Measurements from ENCODE around the gene SRD5A3. TPM values are rescaled to one million over a fixed set of nuclear protein-coding genes. Genes with fewer than 3 reads are reported as not detected.
"Not testable (repeated sequence)": the region's sequence is repeated elsewhere in the genome, so short reads cannot be mapped to it uniquely, and the experiment has no call there.

The SRD5A3 gene
- total RNA-seq, 1 donor from 2014 or later = 9.1 TPM

DNA sequence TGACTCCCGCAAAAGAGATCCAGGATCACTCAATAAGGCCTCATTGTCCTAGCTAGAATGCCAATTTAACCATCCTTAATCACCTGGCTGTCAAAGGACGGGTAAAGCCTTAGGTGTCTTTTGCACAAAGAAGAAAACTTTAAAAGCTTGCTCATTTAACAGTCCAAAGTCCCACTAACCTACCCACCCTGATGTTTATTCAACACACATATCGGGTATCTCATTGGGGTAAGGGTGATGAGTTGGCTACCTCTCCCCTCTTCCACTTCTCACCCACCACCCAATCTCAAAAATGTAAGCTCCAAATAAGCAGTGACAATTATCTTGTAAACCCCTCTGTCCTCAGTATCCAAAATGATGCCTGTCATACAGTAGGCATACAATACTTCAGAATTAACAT lies 988 bp upstream of the SRD5A3 start:
- DNase-seq (ENCODE audit: low read depth in 2 of 2) = no peak

DNA sequence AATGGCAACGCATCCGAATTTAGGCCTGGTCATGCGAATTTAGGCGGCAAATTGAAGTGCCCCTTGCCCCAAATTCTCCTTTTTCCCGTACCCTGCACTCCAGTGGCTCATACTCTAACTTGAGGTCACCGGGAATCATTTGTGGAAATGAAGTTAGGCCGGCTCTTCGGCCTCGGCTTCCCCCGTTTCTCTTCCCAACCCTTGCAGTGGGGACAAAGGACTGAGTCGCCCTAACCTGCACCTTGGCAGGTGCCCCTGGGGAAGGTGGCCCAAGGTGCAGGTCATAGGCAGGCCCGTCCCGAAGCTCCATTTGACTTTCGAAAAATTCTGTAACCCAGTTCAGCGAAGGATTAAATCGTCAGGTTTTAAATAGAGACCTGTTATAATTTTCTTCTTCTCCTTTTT lies 811 bp downstream of the SRD5A3 start:
- no peak for DNase-seq (ENCODE audit: low read depth in 2 of 2)

DNA sequence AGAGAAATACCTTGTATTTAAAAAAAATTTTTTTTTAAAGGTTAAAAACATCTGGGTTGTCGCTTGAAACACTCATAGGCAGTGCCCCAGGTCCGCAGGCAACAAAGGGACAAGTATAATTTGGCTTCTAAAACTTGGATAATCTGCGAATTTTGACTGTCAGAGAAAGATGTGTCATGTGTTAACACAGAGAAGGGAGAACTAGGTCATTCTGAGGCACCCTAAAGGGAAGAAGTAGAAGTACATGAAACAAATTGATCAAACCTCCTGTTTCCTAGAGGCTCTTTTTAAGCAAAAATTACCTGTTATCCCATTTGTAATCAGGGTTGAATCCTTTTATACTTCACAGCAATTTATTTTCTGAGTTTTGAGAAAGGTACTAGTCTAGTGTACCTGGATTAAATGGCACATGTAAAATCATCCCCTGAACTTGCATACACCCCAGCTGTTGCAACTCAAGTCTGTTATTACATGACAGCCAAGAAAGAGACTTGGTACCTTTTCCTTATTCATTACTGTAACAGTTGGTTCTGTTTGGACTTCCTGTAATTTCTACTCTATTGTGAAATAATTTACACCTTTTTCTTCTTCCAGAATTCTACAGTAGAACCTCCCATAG lies 1.7 kb downstream of the SRD5A3 start:
- DNase-seq (ENCODE audit: low read depth in 2 of 2) = no peak

DNA sequence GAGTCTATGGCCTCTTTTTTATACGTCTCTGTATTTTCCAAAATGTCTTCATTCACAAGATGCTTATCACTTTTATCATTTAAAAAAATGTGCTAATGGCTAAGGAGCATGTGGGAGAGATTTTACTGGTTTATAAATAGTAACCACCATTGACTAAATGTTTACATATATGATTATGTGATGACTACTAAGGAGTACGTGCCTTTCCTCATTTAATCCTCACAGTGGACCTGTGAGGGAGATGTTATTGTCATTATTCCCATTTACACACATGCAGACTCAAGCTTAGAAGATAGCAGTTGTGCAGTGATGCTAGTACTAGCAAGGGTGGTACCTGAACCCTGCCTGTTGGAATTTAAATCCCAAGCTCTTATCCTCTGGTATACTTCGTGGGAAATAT lies 2.4 kb downstream of the SRD5A3 start:
- DNase-seq (ENCODE audit: low read depth in 2 of 2) = no peak

DNA sequence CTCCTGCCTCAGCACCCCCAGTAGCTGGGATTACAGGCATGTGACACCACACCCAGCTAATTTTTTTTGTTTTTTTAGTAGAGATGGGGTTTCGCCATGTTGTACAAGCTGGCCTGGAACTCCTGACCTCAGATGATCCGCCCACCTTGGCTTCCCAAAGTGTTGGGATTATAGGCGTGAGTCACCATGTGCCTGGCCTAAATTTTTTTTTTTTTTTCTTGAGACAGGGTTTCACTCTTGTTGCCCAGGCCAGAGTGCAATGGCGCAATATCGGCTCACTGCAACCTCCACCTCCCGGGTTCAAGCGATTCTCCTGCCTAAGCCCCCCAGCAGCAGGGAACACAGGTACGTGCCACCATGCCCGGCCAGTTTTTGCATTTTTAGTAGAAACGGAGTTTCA lies 4.8 kb downstream of the SRD5A3 start:
- not testable (repeated sequence) for DNase-seq (ENCODE audit: low read depth in 2 of 2)

DNA sequence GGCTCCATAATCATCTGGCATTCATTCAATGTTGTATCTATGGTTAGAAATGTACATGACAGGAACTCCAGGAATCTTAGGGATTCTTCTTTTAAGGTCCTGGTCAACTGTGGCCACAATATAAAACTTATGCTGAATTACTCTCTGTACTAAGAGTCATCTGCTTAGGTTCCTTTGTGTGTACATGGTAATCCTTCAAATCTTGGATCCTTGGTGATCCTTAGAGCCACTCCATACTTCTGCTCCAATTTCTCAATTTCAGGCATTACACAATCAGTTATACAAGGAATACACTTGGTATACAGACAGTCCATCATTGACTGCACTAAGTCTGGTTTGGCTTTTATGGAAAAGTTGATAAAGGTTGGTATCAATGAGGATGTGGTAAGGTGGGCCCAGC lies 5.8 kb downstream of the SRD5A3 start:
- no peak for DNase-seq (ENCODE audit: low read depth in 2 of 2)

DNA sequence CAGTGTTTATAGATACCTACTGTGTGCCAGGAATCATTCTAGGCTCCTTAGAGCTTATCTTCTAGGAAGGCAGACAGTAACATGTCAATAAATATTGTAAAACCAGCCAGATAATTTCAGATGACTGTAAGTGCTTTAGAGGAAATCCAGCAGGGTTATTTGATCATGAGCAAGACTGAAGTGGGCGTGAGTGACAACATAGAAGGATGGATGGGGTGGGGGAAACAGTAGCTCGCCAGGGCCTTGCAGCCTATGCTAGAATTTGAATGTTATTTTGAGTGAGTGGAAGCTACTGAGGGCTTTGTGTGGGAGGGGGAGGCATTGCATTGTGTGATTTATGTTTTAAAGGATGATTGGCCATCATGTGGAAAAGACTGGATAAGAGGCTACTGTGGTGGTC lies 6.7 kb downstream of the SRD5A3 start:
- no peak for DNase-seq (ENCODE audit: low read depth in 2 of 2)

DNA sequence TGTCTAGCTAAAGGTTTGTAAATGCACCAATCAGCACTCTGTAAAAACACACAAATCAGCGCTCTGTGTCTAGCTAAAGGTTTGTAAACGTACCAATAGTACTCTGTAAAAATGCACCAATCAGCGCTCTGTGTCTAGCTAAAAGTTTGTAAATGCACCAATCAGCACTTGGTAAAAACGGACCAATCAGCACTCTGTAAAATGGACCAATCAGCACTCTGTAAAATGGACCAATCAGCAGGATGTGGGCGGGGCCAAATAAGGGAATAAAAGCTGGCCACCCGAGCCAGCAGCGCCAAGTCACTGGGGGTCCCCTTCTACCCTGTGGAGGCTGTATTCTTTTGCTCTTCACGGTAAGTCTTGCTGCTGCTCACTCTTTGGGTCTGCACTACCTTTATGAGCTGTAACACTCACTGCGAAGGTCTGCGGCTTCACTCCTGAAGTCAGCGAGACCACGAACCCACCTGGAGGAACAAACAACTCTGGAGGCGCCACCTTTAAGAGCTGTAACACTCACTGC lies 7.2 kb downstream of the SRD5A3 start:
- DNase-seq (ENCODE audit: low read depth in 2 of 2) = not testable (repeated sequence)

DNA sequence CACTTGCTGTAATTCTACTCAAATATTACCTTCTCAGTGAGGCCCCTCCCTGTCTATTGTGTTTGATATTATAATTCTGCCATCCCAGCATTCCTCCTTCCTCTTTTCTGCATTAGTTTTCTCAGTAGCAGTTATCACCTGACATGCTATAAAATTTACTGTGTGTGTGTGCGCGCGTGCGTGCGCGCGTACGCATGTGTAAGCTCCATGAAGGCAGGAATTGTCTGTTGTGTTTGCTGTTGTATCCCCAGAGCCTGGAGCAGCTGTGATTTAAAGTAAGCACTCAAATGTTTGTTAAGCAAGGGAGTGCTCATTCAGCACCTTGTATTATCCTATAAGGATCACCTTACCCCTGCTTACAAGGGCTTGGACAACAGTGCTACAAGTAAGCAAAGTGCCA lies 8.6 kb downstream of the SRD5A3 start:
- no peak for DNase-seq (ENCODE audit: low read depth in 2 of 2)

DNA sequence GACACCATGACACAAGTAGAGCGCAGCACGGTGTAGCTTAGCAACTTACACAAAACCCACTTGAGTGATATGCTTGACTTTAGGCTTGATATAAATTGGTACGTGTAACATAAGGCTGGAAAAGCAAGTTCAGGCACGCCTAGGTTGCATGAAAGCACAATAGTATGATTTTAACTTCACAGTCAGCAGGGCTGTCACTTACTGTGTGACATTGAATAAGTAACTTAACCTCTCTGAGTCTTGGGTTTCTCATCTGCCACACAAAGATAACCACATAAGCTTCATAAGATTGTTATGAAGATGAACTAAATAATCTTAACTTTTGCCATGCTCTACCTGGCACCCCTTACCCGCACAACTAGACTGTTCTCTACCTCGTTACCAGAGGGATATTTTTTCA lies 9.5 kb downstream of the SRD5A3 start:
- DNase-seq (ENCODE audit: low read depth in 2 of 2) = no peak

DNA sequence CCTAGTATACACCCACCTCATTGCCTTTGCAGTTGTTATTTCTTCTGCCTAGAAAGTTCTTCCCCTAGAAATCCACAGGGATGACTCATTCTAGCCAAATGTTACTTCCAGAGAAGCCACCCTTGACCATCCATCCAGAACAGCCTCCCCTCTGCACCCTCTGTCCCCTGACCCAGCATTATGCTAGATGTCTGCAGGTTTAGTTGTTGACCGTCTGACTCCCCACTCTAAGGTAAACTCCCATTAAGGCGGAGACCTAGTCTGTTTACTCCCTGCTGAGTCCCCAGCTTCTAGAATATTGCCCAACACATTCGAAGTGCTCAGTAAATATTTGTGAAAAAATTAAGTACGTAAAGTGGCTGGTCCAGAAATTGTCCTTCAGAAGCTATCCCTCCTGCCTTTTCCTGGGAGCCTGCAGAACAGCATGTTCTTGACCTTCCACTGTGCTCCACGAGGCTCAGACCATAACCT lies 11.0 kb downstream of the SRD5A3 start:
- DNase-seq (ENCODE audit: low read depth in 2 of 2) = no peak

DNA sequence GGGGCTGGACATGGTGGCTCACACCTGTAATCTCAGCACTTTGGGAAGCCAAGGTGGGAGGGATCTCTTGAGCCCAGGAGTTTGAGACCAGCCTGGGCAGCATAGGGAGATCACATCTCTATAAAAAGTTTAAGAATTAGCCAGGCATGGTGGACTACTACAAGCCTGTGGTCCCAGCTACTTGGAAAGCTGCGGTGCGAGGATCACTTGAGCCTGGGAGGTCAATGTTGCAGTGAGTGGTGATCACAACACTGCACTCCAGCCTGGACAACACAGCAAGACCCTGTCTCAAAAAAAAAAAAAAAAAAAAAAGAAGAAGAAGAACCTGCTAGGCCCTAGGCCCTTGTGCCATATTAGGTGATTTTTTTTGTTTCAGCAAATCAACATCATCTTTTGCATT lies 12.2 kb downstream of the SRD5A3 start:
- no peak for DNase-seq (ENCODE audit: low read depth in 2 of 2)

DNA sequence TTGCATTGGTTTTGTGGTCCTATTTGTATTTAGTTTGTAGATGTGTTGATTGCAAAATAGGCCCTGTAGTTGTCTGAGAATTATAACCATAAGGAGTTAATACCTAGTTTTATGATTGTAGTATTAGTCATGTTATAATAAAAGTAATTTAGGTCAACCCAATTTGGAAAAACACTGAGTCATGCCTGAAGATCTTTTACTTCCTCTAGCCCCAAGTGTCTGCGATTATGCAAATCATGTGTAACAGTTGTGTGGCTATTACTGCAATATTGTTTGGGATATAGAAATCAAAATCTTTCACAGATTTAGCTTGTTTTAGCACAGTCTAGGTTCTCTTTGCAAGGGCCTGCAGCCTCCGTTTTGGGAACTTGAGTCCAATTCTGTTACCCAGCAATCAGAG lies 12.6 kb downstream of the SRD5A3 start:
- peak in 1 of 2 donors; percentile 81 for DNase-seq (ENCODE audit: low read depth in 2 of 2)

DNA sequence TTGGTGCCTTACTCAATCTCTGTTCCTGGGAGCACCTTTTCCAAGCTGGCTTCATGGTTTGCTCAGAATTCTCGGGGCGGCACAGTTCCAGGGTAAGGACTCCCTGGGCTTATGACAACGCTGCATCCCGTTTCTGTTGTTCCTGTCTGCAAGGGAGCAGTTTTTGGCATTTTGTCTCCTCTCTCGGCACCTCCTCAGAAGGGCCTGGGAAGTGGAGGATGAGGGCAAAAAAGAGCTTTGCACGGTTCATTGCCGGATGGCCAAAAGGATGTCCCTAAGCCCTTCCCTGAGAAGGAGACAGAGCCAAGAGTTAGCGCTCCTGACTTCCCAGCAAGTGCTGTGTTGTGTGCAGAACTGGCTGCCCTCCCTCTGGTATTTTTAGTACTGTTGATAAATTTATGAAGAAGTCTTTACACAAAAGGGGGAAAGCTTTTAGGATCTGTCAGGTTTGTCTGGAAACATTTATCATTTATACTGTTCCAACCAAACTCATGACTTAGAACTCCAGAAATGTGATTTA lies 13.4 kb downstream of the SRD5A3 start:
- DNase-seq (ENCODE audit: low read depth in 2 of 2) = no peak

DNA sequence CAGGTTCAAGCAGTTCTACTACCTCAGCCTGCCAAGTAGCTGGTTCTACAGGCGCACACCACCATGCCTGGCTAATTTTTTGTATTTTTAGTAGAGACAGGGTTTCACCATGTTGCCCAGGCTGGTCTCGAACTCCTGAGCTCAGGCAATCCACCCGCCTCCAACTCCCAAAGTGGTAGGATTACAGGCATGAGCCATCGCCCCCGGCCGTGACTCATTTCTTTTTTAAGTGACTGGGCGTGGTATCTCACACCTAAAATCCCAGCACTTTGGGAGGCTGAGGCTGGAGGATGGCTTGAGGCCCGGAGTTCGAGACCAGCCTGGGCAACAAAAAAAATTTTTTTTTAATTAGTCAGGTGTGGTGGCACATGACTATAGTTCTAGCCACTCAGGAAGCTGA lies 16.9 kb downstream of the SRD5A3 start:
- DNase-seq (ENCODE audit: low read depth in 2 of 2) = not testable (repeated sequence)

DNA sequence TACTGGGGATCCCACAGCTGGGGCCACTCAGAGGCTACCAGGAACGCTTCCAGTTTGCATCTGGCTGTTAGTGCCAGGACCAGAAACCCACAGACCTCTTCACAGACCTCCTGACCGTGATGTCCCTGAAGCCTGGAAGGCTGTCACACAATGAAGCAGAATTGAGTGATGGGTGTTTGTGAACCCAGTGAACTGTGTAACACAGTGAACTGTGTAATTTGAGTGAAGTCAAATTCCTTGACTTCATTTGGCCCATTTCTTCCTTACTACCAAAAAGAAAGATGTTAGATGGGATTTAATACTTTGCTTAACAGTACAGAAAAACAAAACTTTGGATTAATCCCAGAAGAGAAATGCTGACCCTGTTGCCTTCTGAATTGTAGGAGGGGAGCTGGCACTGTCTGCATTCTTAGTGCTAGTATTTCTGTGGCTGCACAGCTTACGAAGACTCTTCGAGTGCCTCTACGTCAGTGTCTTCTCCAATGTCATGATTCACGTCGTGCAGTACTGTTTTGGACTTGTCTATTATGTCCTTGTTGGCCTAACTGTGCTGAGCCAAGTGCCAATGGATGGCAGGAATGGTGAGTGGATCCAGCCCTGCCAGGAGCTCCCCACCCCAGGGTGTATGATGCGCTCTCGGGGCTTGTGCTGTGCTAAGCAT lies 17.8 kb downstream of the SRD5A3 start:
- no peak for DNase-seq (ENCODE audit: low read depth in 2 of 2)

DNA sequence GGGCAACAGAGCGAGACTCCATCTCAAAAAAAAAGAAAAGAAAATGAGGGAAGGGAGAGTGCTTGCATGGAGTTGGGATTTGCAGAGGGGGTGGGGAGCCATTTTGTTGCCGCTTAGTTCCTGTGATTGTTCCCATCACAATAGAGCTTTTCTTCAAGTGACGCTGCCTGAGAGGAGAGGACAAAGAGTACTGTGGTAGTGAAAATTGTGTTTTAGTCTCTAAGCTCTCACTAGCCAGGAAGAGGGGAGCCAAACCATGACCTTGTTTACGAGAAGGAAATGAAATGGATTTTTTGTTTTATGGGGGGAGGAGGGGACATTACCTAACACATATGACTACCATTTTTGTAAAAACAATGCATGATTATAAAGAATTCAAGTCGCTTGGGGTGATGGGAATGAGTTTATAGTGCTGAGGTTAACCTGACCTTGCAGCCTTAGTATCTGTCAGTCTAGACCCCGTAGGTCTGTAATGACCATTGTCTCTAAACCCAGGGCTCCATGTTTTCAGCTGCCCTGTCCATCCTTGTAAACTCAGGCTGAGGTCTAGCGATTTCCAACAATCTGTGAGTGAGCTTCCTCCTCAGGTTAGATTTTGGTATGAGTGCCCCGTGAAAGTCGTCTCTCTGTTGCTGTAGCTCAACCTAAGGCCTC lies 18.8 kb downstream of the SRD5A3 start:
- peak; percentile 58 to 83 for DNase-seq (ENCODE audit: low read depth in 2 of 2)

DNA sequence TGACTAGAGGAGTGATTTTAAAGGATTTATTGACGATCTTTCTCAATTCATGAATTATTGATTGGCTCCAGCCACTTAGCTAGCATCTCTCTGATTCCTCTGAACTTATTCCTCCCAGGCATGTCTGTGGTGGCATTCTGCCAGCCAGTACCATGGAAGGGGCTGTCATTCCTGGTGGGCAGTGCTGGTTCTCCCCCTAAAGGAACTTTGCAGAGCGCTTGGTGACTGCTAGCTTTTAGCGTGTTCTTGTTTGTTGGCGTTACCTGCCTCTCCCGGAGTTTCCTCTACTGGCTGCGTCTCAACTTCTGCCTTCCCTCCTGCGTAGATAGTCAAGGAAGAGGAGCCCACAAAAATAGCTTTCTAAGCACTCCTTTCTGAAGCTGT lies 19.3 kb downstream of the SRD5A3 start:
- DNase-seq (ENCODE audit: low read depth in 2 of 2) = no peak

DNA sequence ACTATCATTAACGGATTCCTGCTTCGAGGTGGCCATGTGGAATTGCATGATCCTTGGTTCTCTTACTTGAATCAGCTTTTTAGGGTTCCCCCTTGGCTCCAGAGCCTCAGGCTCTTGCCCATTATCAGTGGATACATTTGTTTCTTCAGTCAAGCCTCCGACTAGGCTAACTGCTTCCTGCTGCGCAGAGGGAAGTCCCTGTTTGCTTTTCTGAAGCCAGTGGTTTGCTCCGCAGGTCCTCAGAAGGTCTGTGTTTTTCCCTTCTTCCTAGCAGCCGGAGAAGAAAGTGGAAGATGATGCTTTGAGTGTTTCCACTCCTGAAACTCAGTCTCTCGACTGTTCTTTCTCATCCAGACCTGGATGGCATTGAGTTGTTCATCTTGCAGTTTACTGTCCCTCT lies 20.6 kb downstream of the SRD5A3 start:
- DNase-seq (ENCODE audit: low read depth in 2 of 2) = no peak

DNA sequence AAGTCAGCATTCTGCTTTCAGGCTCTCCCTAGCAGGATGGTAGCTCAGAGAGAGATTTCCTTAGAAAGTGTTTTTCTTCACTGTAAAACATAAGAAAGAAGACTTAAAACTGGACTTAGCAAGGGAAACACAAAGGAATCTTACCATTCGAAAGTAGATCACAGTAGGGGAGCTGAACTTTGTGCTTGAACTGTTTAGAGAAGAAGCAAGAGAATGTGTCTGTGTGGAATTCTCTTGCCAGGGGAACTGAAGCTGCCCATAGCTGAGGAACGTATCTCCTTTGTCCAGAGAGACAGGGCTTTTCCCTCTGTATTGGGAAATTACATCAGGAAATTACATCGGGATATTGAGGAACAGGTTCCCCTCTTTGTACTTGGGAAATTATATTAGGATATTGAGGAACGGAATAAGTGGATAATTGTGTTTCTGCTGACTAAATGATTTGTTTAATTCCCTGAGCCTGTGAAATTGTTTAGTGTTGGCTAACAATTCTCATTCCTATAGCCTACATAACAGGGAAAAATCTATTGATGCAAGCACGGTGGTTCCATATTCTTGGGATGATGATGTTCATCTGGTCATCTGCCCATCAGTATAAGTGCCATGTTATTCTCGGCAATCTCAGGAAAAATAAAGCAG lies 21.2 kb downstream of the SRD5A3 start:
- DNase-seq (ENCODE audit: low read depth in 2 of 2) = no peak

DNA sequence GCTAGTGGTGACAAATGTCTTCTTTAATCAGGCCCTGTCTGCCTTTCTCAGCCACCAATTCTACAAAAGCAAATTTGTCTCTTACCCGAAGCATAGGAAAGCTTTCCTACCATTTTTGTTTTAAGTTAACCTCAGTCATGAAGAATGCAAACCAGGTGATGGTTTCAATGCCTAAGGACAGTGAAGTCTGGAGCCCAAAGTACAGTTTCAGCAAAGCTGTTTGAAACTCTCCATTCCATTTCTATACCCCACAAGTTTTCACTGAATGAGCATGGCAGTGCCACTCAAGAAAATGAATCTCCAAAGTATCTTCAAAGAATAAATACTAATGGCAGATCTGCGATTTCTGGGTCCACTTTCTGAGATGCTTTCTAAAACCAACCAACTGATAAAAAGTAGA lies 23.9 kb downstream of the SRD5A3 start:
- no peak for DNase-seq (ENCODE audit: low read depth in 2 of 2)

DNA sequence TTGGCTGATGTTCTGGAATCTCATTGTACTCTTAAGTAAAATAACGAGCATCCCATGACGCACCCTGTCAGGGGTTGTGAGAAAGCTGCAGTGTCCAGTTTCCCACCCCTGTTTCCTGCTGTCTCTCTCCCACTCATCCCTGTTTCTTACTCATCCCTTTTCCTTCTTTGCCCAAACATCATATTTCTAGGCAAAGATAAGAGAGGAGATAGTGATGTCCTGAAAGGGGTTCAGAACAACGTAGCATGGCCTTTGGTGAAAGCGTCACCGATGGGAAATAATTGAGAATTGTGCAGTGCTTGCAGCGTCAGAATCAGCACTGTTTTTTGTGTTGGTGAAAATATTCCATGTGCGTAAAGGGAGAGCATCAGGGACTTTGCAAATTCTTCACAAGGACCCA lies 26.2 kb downstream of the SRD5A3 start:
- DNase-seq (ENCODE audit: low read depth in 2 of 2) = peak; percentile 33 to 55

Data from lung microvascular endothelial cell (primary cell).